Heart right ventricle (tissue), 16 donors: ENCODE data around the gene ENPP1. TPM values are rescaled to one million over a fixed set of nuclear protein-coding genes. Genes with fewer than 3 reads are reported as not detected.
A peak's percentile ranks its signal among the peaks of the same experiment; 100 is the strongest.

Experiments used
- ATAC-seq, 8 donors: fragments of 200-7000 bp; cut with Tn5 transposase; one replicate each; pipeline ENCODE4 v1.9.1; 2020; ENCODE audit warnings: mild to moderate bottlenecking in 8 of 8, moderate library complexity in 8 of 8, moderate number of reproducible peaks in 1 of 8
- DNase-seq, 2 donors: peaks; one replicate each; pipeline ENCODE4 v3.0.0-alpha.2; 2020
- H3K27ac ChIP-seq, 10 donors: fragments of 200-600 bp; sonication (generic) in 2 of 10; one replicate each; pipeline versions ENCODE4 v1.5.0 to v1.8.0; 2020 to 2022; ENCODE audit warnings: mild to moderate bottlenecking in 3 of 10
- H3K27me3 ChIP-seq, 7 donors: fragments of 200-600 bp; one replicate each; pipeline ENCODE4 v1.8.0; 2021 to 2022; ENCODE audit warnings: mild to moderate bottlenecking in 2 of 7
- H3K36me3 ChIP-seq, 9 donors: fragments of 200-600 bp; sonication (generic) in 1 of 9; one replicate each; pipeline versions ENCODE4 v1.5.0 to v1.8.0; 2020 to 2022; ENCODE audit warnings: mild to moderate bottlenecking in 2 of 9
- H3K4me1 ChIP-seq, 9 donors: fragments of 200-600 bp; sonication (generic) in 1 of 9; one replicate each; pipeline versions ENCODE4 v1.5.0 to v1.8.0; 2020 to 2022; ENCODE audit warnings: mild to moderate bottlenecking in 4 of 9
- H3K4me3 ChIP-seq, 10 donors: fragments of 200-600 bp; sonication (generic) in 2 of 10; one replicate each; pipeline versions ENCODE4 v1.5.0 to v1.8.0; 2020 to 2022; ENCODE audit warnings: mild to moderate bottlenecking in 7 of 10, moderate library complexity in 2 of 10
- H3K9me3 ChIP-seq, 11 donors: fragments of 200-600 bp in 10 of 11; sonication (generic) in 2 of 11; one replicate each; pipeline versions ENCODE4 v1.5.0 to v1.8.0; 2013 to 2022; ENCODE audit warnings: mild to moderate bottlenecking in 2 of 11, control low read depth in 1 of 11, moderate library complexity in 1 of 11
- CTCF ChIP-seq, 9 donors: fragments of 200-600 bp; sonication (generic) in 2 of 9; IDR thresholded peaks; one replicate each; pipeline versions ENCODE4 v1.5.0 to v1.8.0; 2021 to 2022; ENCODE audit warnings: antibody characterized with exemption in 9 of 9, mild to moderate bottlenecking in 5 of 9, moderate library complexity in 1 of 9
- WGBS, 2 donors: extraction: QIAGEN DNeasy Blood & Tissue Kit; methylation state at CpG; one replicate each; pipeline ENCODE4 v1.1.7; 2013; ENCODE audit warnings: inconsistent platforms in 1 of 2; 5-methylcytosine and 5-hydroxymethylcytosine counted together
- intact Hi-C, 10 donors: fragments of 100-400 bp; cut with DNase I; formaldehyde crosslinking; loops; one replicate each; pipeline versions ENCODE4 v1.11.1 to v1.14.2; 2022
- polyA plus RNA-seq, 2 donors: library from polyadenylated mRNA; stranded (reverse); fragments of 200-250 nt; gene quantifications; one replicate each; pipeline ENCODE4 v1.2.3, GENCODE V29; 2013
- total RNA-seq, 10 donors: library from RNA; stranded (reverse); fragmentation: NEBNext Ultra II Directional in 3 of 10; extraction: Animal tissue kit (Norgen Biotek cat#: 25700) in 3 of 10; gene quantifications; one replicate each; pipeline versions ENCODE4 v1.2.1 to v1.2.4, GENCODE V29; 2021 to 2023
- donor health status: Arrhythmogenic right ventricular cardiomyopathy.
- donor health status: ischemic (EF 13 %, LVEDD 7.1; RV severe dilation, severe dysfunction).
- donor health status: healthy with polysubstance abuse.
- donor health status: DM: no; HTN: yes; CAD: no.
- donor health status: DM: no; HTN: no; CAD: no.
- donor health status: ischemic (EF 25% LVEDD 6.9; RV normal size, moderate dysfunction).
- donor health status: ischemic (EF 25% LVEDD 5.7; RV mildly dilated, moderate dysfunction).
- donor health status: healthy.
- donor health status: DM: yes; HTN: yes; CAD: no.
- donor health status: Ischemic cardiomyopathy.
- donor health status: ischemic (EF 35%, LVEDD 5.7; RV mildly dilated, moderate dysfunction).
- donor health status: nonischemic (EF 11% LVEDD 7.7; RV severe dilation, severe dysfunction).
- donor health status: DM: yes; HTN: yes; CAD: no.
- donor health status: PGD.
- donor health status: ischemic (EF 29% LVEDD 5.4; RV normal size, mild dysfunction).
- donor health status: nonischemic (EF 23%, LVEDD 6.1; RV moderate dilation, normal function).

The ENPP1 gene
- total and polyA plus RNA-seq, 12 donors = 0.45 to 3.2 (median 2.1) TPM

- Histone ChIP-seq H3K4me1 (peaks cover 0 to 6% (median 0%) of the 10 kb centered on the region in 9 donors), H3K9me3 (no peaks in the 10 kb centered on the region), H3K4me3 (no peak overlapping the region), H3K27me3 (no peaks in the 10 kb centered on the region), H3K27ac (no peak overlapping the region), H3K36me3 (no peaks in the 10 kb centered on the region)
- intact Hi-C loops = no loop called here
- 43 to 46% methylated on average over 7 of the region's 7 CpGs for WGBS, 2 donors
- ATAC-seq = peak in 7 of 8 donors; percentile 38 to 86 (median 60)
- no peak for TF ChIP-seq CTCF (IDR thresholded peaks at IDR 0.05)
- DNase-seq = peak in 1 of 2 donors; percentile 32
These were observed 11.8 kb downstream of the ENPP1 start for GRCh38 chr6:131819572-131820124.

- intact Hi-C loops = no loop called here
- Histone ChIP-seq H3K36me3 (no peaks in the 10 kb centered on the region), H3K4me1 (peaks cover 0 to 6% (median 0%) of the 10 kb centered on the region in 9 donors), H3K4me3 (no peak overlapping the region), H3K27ac (no peak overlapping the region), H3K9me3 (no peaks in the 10 kb centered on the region), H3K27me3 (no peaks in the 10 kb centered on the region)
- no peak for ATAC-seq
- TF ChIP-seq CTCF (IDR thresholded peaks at IDR 0.05) = no peak
- DNase-seq = no peak
- 91% methylated on average over 6 of the region's 6 CpGs for WGBS, 2 donors
These were observed 13.4 kb downstream of the ENPP1 start for GRCh38 chr6:131821010-131821807.

- WGBS, 2 donors = 72 to 77% methylated on average over 3 of the region's 3 CpGs
- H3K9me3 ChIP-seq = no peaks in the 10 kb centered on the region
- TF ChIP-seq CTCF (IDR thresholded peaks at IDR 0.05) = no peak
- no peak overlapping the region for H3K27ac ChIP-seq
- ATAC-seq (no peak), DNase-seq (no peak)
- H3K27me3 ChIP-seq = no peaks in the 10 kb centered on the region
- no peak overlapping the region for H3K4me3 ChIP-seq
- intact Hi-C loops = no loop called here
- no peaks in the 10 kb centered on the region for H3K36me3 ChIP-seq
- H3K4me1 ChIP-seq = peaks cover 0 to 6% (median 0%) of the 10 kb centered on the region in 9 donors
These were observed 14.3 kb downstream of the ENPP1 start for GRCh38 chr6:131822119-131822518.

GRCh38 chr6:131823276-131823902 lies 15.6 kb downstream of the ENPP1 start:
- Histone ChIP-seq H3K4me3 (no peak overlapping the region), H3K9me3 (no peaks in the 10 kb centered on the region), H3K27me3 (no peaks in the 10 kb centered on the region), H3K27ac (no peak overlapping the region), H3K4me1 (peaks cover 0 to 6% (median 0%) of the 10 kb centered on the region in 9 donors), H3K36me3 (no peaks in the 10 kb centered on the region)
- ATAC-seq (no peak), DNase-seq (no peak)
- intact Hi-C loops = no loop called here
- TF ChIP-seq CTCF (IDR thresholded peaks at IDR 0.05) = no peak
- WGBS, 2 donors = 79 to 81% methylated on average over 3 of the region's 3 CpGs
